ENCODE data around the gene ZBTB20.

- no peak for TF ChIP-seq TAF1 (IDR thresholded peaks at IDR 0.05; ENCODE audit: borderline replicate concordance, insufficient read depth, low read length)
- TF ChIP-seq POLR2AphosphoS5 (IDR thresholded peaks at IDR 0.05; ENCODE audit: low read depth, low read length): no peak
- TF ChIP-seq SIN3A (IDR thresholded peaks at IDR 0.05; ENCODE audit: borderline replicate concordance, insufficient read depth, low read length): no peak
These were observed 701.9 kb downstream of the ZBTB20 start for GRCh38 chr3:114445233-114445632.
